HCT116 (cell line): Measurements from ENCODE around the gene ABCA5. TPM values are rescaled to one million over a fixed set of nuclear protein-coding genes. Genes with fewer than 3 reads are reported as not detected.

Experiments used
- ATAC-seq: fragments of 200-7000 bp; cut with Tn5 transposase; 2 replicates; pipeline ENCODE4 v1.9.1; 2020; ENCODE audit warnings: mild to moderate bottlenecking, moderate library complexity
- BruUV-seq: library from RNA; stranded (reverse); fragments of 400-500 nt; replicated peaks from 2 replicates; lab custom pipeline; 2021; lab: Mats Ljungman, UMichigan
- CTCF ChIA-PET: fragments of 300-600 bp; sonication (Branson Sonifier 250); formaldehyde crosslinking; loops from one replicate; lab custom pipeline; 2021; ENCODE audit warnings: antibody characterized with exemption; lab: Charles Lee
- POLR2A ChIA-PET: fragments of 300-600, 350-600 bp; sonication (Branson Sonifier 250); formaldehyde crosslinking; loops from one replicate; lab custom pipeline; 2021; ENCODE audit warnings: antibody characterized with exemption; lab: Charles Lee
- RAD21 ChIA-PET, 2 experiments: fragments of 300-600 bp; sonication (Branson Sonifier 250); formaldehyde crosslinking; loops; one replicate each; lab custom pipeline; 2023; ENCODE audit warnings: low total read pairs in 2 of 2; ENCODE audit not compliant: uncharacterized antibody in 2 of 2, unreplicated experiment in 2 of 2, low non-redundant PET in 1 of 2; lab: Charles Lee
- DNase-seq: peaks from one replicate; pipeline ENCODE4 v3.0.0-alpha.2; 2010; ENCODE audit warnings: low read depth, low spot score
- H2AFZ ChIP-seq: fragments of 200-600 bp; shearing (Covaris generic), sonication (generic); 2 replicates; pipeline ENCODE4 v1.6.1; 2017; ENCODE audit warnings: low read depth, mixed run types, mixed read lengths, antibody characterized with exemption, low read length; ENCODE audit not compliant: poor library complexity, severe bottlenecking
- H3K27ac ChIP-seq: 2 replicates; pipeline ENCODE4 v1.5.1; 2012; ENCODE audit warnings: low read depth, low read length
- H3K27me3 ChIP-seq: fragments of 200-600 bp; sonication (generic); 2 replicates; pipeline ENCODE4 v1.6.1; 2016; ENCODE audit warnings: mixed run types, low read length, mixed read lengths; ENCODE audit not compliant: insufficient read depth
- H3K36me3 ChIP-seq, 2 experiments: fragments of 200-500 bp in 1 of 2; fragments of 200-600 bp in 1 of 2; sonication (Bioruptor generic) in 1 of 2; sonication (generic) in 1 of 2; 2 replicates each; pipeline versions ENCODE4 v1.5.1 to v1.6.1; 2014 to 2016; ENCODE audit warnings: low read length in 2 of 2, inconsistent platforms in 1 of 2, mixed read lengths in 1 of 2, mixed run types in 1 of 2; ENCODE audit not compliant: insufficient read depth in 2 of 2, control insufficient read depth in 1 of 2
- H3K4me1 ChIP-seq, 2 experiments: fragments of 200-600 bp in 1 of 2; sonication (generic) in 1 of 2; 2 replicates each; pipeline versions ENCODE4 v1.5.1 to v1.6.1; 2012 to 2017; ENCODE audit warnings: low read length in 2 of 2, inconsistent platforms in 1 of 2, mild to moderate bottlenecking in 1 of 2, mixed read lengths in 1 of 2, mixed run types in 1 of 2, moderate library complexity in 1 of 2; ENCODE audit not compliant: insufficient read depth in 2 of 2, control insufficient read depth in 1 of 2
- H3K4me2 ChIP-seq: fragments of 200-600 bp; sonication (generic); 2 replicates; pipeline ENCODE4 v1.6.1; 2017; ENCODE audit warnings: mixed run types, low read length, mixed read lengths
- H3K4me3 ChIP-seq, 2 experiments: fragments of 200-600 bp in 1 of 2; sonication (generic) in 1 of 2; replicated peaks in 1 of 2; 2 replicates each; pipeline ENCODE4 v1.5.1; 2011 to 2016; ENCODE audit warnings: low read length in 2 of 2, control low read depth in 1 of 2, low read depth in 1 of 2, mild to moderate bottlenecking in 1 of 2, mixed read lengths in 1 of 2, mixed run types in 1 of 2
- H3K79me2 ChIP-seq: fragments of 200-600 bp; sonication (generic); 2 replicates; pipeline ENCODE4 v1.6.1; 2017; ENCODE audit warnings: mild to moderate bottlenecking, mixed run types, low read length, moderate library complexity, mixed read lengths; ENCODE audit not compliant: insufficient read depth
- H3K9ac ChIP-seq: fragments of 200-600 bp; sonication (generic); 2 replicates; pipeline ENCODE4 v1.6.1; 2016; ENCODE audit warnings: low read length, mixed read lengths
- H3K9me2 ChIP-seq: fragments of 200-600 bp; sonication (generic), shearing (Covaris generic); 2 replicates; pipeline ENCODE4 v1.6.1; 2017; ENCODE audit warnings: mixed run types, mild to moderate bottlenecking, moderate library complexity; ENCODE audit not compliant: insufficient read depth
- H3K9me3 ChIP-seq, 2 experiments: fragments of 200-500 bp in 1 of 2; fragments of 200-600 bp in 1 of 2; sonication (Bioruptor generic) in 1 of 2; sonication (generic) in 1 of 2; 2 replicates each; pipeline ENCODE4 v1.6.1; 2014 to 2017; ENCODE audit warnings: low read length in 2 of 2, mixed read lengths in 2 of 2, inconsistent platforms in 1 of 2, low read depth in 1 of 2, mild to moderate bottlenecking in 1 of 2, mixed run types in 1 of 2, moderate library complexity in 1 of 2; ENCODE audit not compliant: control insufficient read depth in 1 of 2, insufficient read depth in 1 of 2
- H4K20me1 ChIP-seq: fragments of 200-600 bp; sonication (generic), shearing (Covaris generic); 2 replicates; pipeline ENCODE4 v1.6.1; 2017; ENCODE audit warnings: mixed run types, mild to moderate bottlenecking, moderate library complexity; ENCODE audit not compliant: insufficient read depth
- CEBPB ChIP-seq: IDR thresholded peaks from 2 replicates; pipeline ENCODE4 v1.6.1; 2012; ENCODE audit warnings: low read depth
- EGR1 ChIP-seq: IDR thresholded peaks from 2 replicates; pipeline ENCODE4 v1.6.1; 2012; ENCODE audit warnings: low read depth
- EZH2 ChIP-seq: fragments of 200-600 bp; sonication (generic); IDR thresholded peaks from 2 replicates; pipeline ENCODE4 v1.6.1; 2017; ENCODE audit warnings: antibody characterized with exemption, mixed run types
- EZH2phosphoT487 ChIP-seq: fragments of 200-600 bp; IDR thresholded peaks from 2 replicates; pipeline ENCODE4 v1.6.1; 2018; ENCODE audit warnings: antibody characterized with exemption, borderline replicate concordance
- POLR2AphosphoS5 ChIP-seq: IDR thresholded peaks from 2 replicates; pipeline ENCODE4 v1.6.1; 2011; ENCODE audit warnings: mild to moderate bottlenecking, low read depth, low read length, moderate library complexity
- RAD21 ChIP-seq: IDR thresholded peaks from 2 replicates; pipeline ENCODE4 v1.6.1; 2012; ENCODE audit warnings: low read depth, mild to moderate bottlenecking
- TCF7L2 ChIP-seq: IDR thresholded peaks from 2 replicates; pipeline ENCODE4 v1.7.0; 2011; ENCODE audit warnings: borderline replicate concordance, inconsistent platforms; ENCODE audit not compliant: insufficient read depth, insufficient read length; ENCODE audit errors: extremely low read depth
- intact Hi-C: fragments of 100-400 bp; cut with micrococcal nuclease; formaldehyde crosslinking; loops from 2 replicates; pipeline ENCODE4 v1.10.0; 2022
- total RNA-seq: library from RNA; stranded (reverse); gene quantifications from one replicate; pipeline ENCODE4 v1.2.1, GENCODE V29; 2021; ENCODE audit not compliant: unreplicated experiment
- TF ChIP-seq, protein P1 (sequence below): IDR thresholded peaks from 2 replicates; pipeline ENCODE4 v1.6.1; 2012
- TF ChIP-seq, protein P2 (sequence below): IDR thresholded peaks from 2 replicates; pipeline ENCODE4 v1.6.1; 2012; ENCODE audit warnings: low read depth
- TF ChIP-seq, protein P3 (sequence below): IDR thresholded peaks from 2 replicates; pipeline ENCODE4 v1.6.1; 2011; ENCODE audit warnings: mild to moderate bottlenecking, low read length, moderate library complexity; ENCODE audit not compliant: insufficient replicate concordance; ENCODE audit errors: extremely low read depth

The ABCA5 gene
- total RNA-seq, 1 experiment from 2014 or later, result 6.8 TPM

DNA sequence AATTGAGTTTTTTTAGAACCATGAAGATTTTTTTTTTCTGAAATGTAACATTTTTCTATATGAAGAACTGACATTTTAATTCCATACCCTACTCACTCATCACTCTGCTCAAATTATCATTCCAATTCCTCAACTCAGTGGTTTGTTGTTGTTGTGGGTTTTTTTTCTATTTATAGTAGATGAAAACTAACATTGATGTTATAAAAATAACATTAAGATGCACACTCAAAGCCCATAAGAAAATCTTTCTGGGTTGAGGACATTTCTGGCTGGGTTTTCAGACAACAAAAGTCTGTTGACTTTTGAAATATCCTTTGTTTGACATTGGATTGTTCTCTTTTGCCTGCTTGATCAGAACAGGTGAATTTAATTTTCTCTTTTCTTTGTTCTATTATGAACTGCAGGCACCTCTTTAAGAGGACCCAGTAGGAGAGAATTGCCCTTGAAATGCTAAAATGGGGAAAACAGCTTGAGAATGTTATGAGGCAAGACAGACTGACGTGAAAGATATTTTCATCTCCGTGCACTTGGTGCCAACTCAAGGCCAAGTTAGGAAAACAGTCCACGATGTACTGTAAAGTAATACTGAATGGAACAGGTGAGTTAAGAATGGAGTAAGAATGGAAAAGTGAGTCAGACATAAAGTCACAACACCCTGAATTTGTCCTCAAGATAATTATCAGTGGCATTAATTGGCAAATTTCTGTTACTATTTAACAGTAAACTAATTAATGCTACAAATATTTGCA, 16.1 kb upstream of the ABCA5 start:
- Histone ChIP-seq H3K9ac (no peak overlapping the region), H3K27me3 (no peaks in the 10 kb centered on the region), H3K9me2 (no peaks in the 10 kb centered on the region), H3K27ac (no peak overlapping the region), H3K36me3 (no peaks in the 10 kb centered on the region), H3K79me2 (no peaks in the 10 kb centered on the region), H3K4me1 (peaks cover 0 to 8% of the 10 kb centered on the region in 2 experiments; a peak in 2 of 4 replicates), H4K20me1 (no peaks in the 10 kb centered on the region), H3K4me3 (no peak overlapping the region), H3K4me2 (no peak overlapping the region), H3K9me3 (no peaks in the 10 kb centered on the region), H2AFZ (no peak overlapping the region)
- TF ChIP-seq, protein P1, sequence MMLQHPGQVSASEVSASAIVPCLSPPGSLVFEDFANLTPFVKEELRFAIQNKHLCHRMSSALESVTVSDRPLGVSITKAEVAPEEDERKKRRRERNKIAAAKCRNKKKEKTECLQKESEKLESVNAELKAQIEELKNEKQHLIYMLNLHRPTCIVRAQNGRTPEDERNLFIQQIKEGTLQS, result no peak
- TF ChIP-seq EZH2phosphoT487 (no peak), POLR2AphosphoS5 (no peak), EGR1 (no peak), EZH2 (no peak), RAD21 (no peak), TCF7L2 (no peak), CEBPB (no peak)
- TF ChIP-seq, protein P2, sequence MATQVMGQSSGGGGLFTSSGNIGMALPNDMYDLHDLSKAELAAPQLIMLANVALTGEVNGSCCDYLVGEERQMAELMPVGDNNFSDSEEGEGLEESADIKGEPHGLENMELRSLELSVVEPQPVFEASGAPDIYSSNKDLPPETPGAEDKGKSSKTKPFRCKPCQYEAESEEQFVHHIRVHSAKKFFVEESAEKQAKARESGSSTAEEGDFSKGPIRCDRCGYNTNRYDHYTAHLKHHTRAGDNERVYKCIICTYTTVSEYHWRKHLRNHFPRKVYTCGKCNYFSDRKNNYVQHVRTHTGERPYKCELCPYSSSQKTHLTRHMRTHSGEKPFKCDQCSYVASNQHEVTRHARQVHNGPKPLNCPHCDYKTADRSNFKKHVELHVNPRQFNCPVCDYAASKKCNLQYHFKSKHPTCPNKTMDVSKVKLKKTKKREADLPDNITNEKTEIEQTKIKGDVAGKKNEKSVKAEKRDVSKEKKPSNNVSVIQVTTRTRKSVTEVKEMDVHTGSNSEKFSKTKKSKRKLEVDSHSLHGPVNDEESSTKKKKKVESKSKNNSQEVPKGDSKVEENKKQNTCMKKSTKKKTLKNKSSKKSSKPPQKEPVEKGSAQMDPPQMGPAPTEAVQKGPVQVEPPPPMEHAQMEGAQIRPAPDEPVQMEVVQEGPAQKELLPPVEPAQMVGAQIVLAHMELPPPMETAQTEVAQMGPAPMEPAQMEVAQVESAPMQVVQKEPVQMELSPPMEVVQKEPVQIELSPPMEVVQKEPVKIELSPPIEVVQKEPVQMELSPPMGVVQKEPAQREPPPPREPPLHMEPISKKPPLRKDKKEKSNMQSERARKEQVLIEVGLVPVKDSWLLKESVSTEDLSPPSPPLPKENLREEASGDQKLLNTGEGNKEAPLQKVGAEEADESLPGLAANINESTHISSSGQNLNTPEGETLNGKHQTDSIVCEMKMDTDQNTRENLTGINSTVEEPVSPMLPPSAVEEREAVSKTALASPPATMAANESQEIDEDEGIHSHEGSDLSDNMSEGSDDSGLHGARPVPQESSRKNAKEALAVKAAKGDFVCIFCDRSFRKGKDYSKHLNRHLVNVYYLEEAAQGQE, result no peak
- TF ChIP-seq, protein P3, sequence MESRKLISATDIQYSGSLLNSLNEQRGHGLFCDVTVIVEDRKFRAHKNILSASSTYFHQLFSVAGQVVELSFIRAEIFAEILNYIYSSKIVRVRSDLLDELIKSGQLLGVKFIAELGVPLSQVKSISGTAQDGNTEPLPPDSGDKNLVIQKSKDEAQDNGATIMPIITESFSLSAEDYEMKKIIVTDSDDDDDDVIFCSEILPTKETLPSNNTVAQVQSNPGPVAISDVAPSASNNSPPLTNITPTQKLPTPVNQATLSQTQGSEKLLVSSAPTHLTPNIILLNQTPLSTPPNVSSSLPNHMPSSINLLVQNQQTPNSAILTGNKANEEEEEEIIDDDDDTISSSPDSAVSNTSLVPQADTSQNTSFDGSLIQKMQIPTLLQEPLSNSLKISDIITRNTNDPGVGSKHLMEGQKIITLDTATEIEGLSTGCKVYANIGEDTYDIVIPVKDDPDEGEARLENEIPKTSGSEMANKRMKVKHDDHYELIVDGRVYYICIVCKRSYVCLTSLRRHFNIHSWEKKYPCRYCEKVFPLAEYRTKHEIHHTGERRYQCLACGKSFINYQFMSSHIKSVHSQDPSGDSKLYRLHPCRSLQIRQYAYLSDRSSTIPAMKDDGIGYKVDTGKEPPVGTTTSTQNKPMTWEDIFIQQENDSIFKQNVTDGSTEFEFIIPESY, result no peak
- no peak for ATAC-seq
- ChIA-PET CTCF (no interaction called here), RAD21 (interaction anchor here in 1 of 2 experiments (0.6 kb wide), 1 partner anchor 44 kb away, joined by 6 read pairs; no protein-coding TSS in a partner anchor), POLR2A (no interaction called here)
- DNase-seq, result no peak
- no TSS peak for BruUV-seq
- intact Hi-C loops, result no loop called here
